22Rv1 (cell line): Measurements from ENCODE around the gene PDHX.
"Not testable (repeated sequence)": the region's sequence is repeated elsewhere in the genome, so short reads cannot be mapped to it uniquely, and the experiment has no call there.

Experiments
- H3K27ac ChIP-seq: fragments of 450-650 bp; 2 replicates; pipeline ENCODE4 v1.5.1; 2017
- ZFX ChIP-seq: fragments of 450-650 bp; IDR thresholded peaks from 2 replicates; pipeline ENCODE4 v1.6.1; 2017; ENCODE audit warnings: antibody characterized with exemption, borderline replicate concordance
- TF ChIP-seq, protein P1 (sequence below): fragments of 450-650 bp; IDR thresholded peaks from 2 replicates; pipeline ENCODE4 v1.5.1; 2017; ENCODE audit warnings: mild to moderate bottlenecking

Gene PDHX

DNA sequence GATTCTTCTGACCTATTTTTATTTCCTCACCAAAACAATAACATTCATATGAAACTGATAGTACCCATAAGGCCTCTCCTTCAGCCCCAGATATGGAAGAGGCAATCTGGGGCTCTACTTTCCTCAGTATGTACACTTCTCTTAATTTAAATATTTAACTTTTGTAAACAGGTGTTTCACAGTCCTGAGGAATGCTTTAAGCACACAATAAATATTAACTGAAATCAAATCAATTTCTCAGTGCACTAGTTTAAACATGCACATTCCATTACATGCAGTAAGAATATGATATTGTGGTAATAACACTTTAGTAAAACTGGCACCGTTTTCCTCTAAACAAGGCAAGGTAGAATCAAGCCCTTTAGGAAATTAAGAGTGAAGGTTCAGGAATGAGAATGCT is 29.2 kb upstream of the PDHX start:
- H3K27ac ChIP-seq = peak overlapping the region; percentile 42
- TF ChIP-seq, protein P1, sequence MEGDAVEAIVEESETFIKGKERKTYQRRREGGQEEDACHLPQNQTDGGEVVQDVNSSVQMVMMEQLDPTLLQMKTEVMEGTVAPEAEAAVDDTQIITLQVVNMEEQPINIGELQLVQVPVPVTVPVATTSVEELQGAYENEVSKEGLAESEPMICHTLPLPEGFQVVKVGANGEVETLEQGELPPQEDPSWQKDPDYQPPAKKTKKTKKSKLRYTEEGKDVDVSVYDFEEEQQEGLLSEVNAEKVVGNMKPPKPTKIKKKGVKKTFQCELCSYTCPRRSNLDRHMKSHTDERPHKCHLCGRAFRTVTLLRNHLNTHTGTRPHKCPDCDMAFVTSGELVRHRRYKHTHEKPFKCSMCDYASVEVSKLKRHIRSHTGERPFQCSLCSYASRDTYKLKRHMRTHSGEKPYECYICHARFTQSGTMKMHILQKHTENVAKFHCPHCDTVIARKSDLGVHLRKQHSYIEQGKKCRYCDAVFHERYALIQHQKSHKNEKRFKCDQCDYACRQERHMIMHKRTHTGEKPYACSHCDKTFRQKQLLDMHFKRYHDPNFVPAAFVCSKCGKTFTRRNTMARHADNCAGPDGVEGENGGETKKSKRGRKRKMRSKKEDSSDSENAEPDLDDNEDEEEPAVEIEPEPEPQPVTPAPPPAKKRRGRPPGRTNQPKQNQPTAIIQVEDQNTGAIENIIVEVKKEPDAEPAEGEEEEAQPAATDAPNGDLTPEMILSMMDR = no peak
- no peak for TF ChIP-seq ZFX

DNA sequence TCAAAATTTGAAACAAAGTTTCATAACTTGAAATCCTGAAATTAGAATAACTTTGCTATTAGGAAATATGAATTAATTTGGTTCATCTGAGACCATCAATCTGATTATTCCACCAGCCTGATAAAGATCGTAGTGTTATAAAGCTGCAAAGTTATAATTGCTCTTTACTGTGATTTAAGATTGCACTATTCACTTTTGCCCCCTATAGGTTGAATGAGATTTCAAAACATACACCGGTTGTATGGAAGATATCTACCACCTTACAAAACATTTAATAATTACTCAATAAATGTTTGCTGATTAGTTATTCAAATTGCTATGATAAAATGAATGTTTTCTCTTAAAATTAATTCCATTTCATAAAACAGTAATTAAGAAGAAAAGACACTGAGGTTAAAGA is 26.3 kb upstream of the PDHX start:
- no peak for TF ChIP-seq ZFX
- TF ChIP-seq, protein P1 = peak; percentile 54

DNA sequence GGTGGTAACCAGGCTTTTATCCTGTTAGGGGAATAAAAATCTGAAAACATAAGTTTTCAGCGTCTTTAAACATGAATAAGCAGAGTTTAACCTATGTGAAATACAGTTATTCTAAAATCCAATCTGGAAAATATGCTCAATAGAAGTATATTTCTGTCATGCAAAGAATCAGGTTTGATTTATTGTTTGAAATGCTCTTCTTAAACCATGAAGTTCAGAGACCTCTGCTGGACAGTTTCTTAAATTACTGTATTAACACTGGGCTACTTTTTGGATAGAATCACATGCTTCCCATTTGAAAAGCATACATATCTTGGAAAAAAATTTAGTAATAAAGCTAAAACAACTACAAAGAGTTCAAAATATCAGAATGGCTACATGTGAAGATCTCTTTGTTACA is 25.6 kb upstream of the PDHX start:
- TF ChIP-seq, protein P1 = peak; percentile 43
- no peak for TF ChIP-seq ZFX
- H3K27ac ChIP-seq = peak overlapping the region; percentile 39

More for the DNA sequence above, 26.3 kb upstream of the PDHX start:
- H3K27ac ChIP-seq = peak overlapping the region; percentile 39

DNA sequence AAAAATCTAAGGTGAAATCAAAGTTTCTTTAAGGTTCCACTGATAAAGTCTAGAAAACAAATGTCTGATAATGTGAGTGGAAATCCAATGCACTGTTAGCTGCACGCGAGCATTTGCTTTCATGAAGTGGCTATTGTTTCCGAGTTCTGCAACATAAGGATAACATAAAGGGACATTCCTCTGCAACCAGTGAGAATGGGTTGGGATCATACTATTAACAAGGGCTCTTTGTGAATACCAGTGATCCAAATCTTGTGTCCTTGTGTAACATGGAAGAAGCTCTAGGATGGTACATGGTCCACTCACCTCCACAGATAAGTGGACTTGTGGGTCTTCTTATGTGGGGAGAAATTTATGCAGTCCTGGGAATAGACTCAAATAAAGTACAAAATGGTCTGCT is 24.8 kb upstream of the PDHX start:
- H3K27ac ChIP-seq = no peak overlapping the region
- TF ChIP-seq ZFX = no peak
- TF ChIP-seq, protein P1 = no peak

DNA sequence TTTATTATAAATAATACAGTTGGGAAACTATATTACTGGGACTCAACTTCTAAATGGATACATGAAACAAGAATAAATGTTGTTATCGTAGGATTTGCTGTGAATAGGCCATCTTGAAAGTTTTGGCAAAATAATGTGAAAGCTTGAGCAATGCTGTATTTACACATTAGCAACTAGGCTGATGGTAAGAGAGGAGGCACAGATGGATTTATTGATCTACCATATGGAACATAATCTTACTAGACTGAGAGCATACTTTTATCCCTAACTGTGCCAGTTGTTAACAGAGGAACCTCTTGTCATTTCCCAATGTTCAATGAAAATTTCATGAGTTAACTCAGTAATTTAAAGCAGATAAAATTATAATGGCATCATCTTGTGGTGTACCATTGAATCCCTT is 23.0 kb upstream of the PDHX start:
- H3K27ac ChIP-seq = no peak overlapping the region
- TF ChIP-seq, protein P1 = no peak
- TF ChIP-seq ZFX = no peak

DNA sequence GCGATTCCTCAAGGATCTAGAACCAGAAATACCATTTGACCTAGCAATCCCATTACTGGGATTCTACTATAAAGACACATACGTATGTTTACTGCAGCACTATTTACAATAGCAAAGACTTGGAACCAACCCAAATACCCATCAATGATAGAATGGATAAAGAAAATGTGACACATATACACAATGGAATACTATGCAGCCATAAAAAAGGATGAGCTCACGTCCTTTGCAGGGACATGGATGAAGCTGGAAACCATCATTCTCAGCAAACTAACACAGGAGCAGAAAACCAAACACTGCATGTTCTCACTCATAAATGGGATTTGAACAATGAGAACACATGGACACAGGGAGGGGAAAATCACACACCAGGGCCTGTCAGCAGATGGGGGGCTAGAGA is 20.2 kb upstream of the PDHX start:
- not testable (repeated sequence) for H3K27ac ChIP-seq

DNA sequence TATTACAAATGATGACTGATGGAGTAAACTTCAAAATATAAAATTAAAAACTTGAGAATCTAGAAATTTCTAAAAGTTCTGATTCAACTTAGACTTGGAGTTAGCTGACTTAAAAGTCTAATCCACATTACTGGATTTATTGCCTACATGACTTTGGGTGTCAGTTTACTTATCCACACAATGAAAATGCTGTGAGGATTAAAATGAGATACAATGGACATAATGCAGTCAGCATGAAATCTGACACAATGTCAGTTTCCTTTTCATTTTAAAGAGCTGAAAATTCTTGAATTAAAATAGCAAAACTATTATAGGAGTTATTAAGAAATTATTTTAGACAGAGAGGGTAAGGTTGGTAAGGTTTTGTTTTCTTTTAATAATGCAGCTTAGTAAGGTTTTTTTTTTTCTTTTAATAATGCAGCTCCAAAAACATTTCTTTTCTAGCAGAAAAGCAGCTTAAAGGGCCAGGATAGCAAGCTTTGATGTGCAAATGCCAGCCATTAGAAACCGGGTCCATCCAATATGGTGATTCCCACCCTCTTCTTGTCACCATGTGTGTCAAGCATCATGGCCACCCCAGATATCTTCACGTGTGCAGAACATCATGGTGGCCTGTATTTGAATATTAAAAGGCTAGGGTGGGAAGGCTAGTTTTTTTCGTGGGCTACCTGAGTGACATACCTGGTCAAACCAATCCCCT is 19.1 kb upstream of the PDHX start:
- H3K27ac ChIP-seq = no peak overlapping the region
- no peak for TF ChIP-seq ZFX
- TF ChIP-seq, protein P1 = no peak

DNA sequence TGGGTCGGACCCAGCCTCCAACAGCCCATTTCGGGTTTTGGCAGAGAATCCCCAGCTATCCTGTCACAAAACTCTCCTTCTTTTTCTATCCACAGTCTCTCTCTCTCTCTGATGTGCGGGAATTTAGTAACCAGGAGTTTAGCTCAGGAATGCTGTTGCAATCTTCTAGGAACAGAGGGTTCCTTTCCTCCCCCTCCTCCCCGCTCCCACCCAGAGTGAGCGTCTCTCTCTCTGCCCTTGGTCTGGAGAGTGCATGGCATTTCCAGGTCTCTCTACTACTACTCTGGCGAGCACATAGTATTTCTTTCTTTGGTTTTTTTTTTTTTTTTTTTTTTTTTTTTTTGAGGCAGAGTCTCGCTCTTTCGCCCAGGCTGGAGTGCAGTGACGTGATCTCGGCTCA is 17.9 kb upstream of the PDHX start:
- H3K27ac ChIP-seq = no peak overlapping the region
- no peak for TF ChIP-seq ZFX
- TF ChIP-seq, protein P1 = no peak
